GM19025 (cell line): ENCODE results near the gene KIAA0825.
"Not testable (repeated sequence)": the region's sequence is repeated elsewhere in the genome, so short reads cannot be mapped to it uniquely, and the experiment has no call there.

Source experiments
- ATAC-seq: cut with Tn5 transposase; IDR thresholded peaks from one replicate; pipeline ENCODE4 v1.9.1; 2021; ENCODE audit warnings: mild to moderate bottlenecking, low read depth, moderate library complexity; ENCODE audit not compliant: unreplicated experiment

The KIAA0825 gene

DNA sequence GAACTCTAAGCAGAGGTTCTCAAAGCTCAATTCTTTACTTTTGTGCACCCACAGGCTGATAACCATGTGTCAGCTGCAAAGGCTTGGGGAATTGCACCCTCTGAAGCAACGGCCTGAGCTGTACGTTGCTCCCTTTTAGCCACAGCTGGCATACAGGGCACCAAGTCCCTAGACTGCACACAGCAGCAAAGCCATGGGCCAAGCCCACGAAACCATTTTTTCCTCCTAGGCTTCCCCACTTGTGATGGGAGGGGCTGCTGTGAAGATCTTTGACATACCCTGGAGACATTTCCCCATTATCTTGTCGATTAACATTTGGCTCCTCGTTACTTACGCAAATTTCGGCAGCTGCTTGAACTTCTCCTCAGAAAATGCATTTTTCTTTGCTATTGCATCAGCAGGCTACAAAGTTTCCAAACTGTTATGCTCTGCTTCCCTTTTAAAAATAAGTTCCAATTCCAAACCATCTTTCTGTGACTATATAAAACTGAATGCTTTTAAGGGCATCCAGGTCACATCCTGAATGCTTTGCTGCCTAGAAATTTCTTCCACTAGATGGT, 23.0 kb downstream of the KIAA0825 start:
- ATAC-seq: no peak

DNA sequence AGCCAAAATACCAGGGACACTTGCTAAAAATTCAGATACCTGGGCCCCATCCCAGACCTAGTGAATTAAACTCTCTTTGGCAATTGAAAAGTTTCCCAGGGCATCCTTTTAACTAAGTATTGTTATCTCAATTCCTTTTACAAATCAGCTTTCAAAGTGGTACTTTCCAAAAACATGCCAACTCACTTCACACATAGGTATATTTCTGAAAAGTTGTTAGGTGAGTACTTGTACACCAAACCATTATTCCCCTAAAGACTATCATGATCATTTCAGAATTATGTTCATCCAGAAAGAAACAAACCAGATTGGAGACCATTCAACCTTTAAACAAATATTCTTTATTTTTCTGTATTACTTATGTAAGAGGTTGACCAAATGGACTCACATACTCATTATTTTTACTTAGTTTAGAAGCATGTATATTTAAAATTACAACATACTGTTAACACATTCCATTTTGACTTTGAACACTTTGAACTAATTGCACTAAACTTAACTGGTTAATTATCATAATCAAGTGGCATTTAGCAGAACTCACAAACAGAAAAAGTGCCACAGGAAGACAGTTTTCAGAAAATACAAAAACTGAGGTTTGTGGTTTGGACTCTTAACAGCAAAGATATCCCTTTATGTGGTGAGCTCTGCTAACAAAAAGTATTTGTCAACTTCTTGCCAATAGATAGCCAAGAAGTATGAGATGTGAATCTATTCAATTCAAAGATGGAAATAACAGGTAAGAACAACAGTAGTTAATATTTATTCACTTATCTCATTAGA, 40.7 kb downstream of the KIAA0825 start:
- peak; percentile 70 for ATAC-seq

DNA sequence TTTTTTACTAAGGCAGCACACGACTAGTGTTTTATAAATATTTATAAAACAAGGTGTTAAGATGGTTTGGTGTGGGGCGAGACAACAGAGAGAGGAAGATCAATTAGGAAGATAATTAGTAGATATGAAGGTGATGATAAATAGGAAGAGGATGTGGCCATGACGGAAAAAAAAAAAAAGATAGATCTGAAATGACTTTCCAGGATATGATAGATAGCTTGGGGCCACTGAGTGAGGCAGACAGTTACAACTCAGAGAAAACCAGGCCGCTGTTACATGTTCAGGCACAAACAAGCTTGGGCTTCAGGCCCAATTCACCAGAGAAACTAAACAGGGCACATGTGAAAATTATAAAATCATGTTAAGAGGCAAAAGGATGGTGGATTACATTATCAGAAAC, 43.2 kb downstream of the KIAA0825 start:
- ATAC-seq: no peak

DNA sequence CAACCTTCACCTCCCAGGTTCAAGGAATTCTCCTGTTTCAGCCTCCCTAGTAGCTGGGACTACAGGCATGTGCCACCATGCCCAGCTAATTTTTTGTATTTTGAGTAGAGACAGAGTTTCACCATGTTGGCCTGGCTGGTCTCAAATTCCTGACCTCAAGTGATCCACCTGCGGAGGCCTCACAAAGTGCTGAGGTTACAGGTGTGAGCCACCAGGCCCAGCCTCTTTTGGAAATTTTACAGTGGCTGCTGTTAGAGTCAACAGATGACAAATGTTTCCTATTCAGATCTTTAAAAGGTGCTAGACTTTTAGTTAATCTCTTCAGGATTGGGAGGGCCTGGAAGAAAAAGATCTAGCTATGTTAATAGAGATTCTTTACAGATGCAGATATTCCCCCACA, 45.1 kb downstream of the KIAA0825 start:
- not testable (repeated sequence) for ATAC-seq

DNA sequence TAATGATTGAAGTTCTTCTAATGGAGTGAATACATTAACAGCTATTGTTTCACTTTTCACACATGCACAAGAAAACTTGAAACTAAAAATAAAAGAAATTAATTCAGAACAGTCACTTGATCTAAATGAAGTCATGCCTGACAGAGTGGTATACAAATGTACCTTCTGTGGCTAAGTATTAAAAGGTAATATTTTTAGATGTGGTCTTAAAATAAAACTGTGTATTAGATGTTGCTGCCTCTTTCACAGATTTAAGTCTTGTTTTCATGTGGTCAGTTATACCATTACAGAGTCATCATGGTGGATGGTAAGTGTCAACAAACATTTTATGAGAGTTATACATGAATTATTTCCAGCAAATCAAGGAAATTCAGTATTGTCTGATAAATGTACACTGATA, 47.0 kb downstream of the KIAA0825 start:
- ATAC-seq: no peak

DNA sequence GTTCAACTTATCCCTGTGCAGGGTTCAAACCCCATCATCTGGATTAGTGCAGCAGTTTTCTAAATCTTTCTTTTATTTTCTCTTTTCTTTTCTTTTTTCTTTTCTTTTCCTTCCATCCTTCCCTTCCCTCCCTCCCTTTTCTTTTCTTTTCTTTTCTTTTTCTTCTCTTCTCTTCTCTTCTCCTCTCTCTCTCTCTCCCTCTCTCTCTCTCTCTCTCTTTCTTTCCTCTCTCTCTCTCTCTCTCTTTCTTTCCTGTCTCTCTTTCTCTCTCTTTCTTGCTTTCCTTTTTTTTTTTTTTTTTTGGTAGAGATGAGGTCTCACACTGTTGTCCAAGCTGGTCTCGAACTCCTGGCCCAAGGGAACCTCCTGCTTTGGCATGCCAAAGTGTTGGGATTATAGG, 53.6 kb downstream of the KIAA0825 start:
- no peak for ATAC-seq

DNA sequence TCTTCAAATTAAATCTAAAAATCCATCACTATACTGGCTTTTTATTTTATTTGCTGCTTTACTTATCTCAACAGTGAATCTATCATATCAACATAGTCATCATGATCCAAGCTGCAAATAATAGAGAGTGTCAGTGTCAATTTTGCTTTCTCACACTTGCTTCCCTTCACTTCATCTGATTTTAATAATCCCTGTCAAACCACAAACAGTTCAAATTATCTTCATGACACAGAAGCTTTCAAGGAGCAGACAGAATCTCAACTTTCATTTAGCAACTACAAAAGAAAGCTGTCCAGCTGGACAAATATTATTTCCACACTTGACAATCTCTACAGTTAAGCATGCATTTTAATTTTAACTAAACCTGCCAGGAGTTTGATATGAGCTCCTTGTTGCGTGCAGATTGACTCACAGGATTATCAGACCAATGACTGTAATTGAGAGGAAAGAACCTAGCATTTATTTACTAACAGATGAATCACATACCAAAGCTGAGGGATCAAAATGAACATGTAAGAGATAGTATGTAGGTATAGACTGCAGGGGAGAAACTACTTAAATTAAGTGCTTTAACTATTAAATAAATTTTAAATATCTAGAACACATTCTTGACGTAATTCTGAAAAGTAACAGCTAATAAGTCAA, 56.0 kb downstream of the KIAA0825 start:
- no peak for ATAC-seq

DNA sequence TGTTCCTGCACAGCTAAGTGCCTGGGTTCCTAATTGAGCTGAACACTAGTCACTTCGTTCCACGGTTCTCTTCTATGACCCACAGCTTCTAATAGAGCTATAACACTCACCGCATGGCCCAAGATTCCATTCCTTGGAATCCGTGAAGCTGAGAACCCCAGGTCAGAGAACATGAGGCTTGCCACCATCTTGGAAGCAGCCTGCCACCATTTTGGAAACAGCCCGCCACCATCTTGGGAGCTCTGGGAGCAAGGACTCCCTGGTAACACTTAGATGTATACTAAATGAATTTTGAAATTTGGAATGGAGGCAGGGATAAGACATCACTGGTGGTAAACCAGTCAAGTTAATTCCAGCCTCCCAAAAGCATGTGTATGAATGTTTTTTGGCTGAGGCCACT, 60.4 kb downstream of the KIAA0825 start:
- no peak for ATAC-seq

DNA sequence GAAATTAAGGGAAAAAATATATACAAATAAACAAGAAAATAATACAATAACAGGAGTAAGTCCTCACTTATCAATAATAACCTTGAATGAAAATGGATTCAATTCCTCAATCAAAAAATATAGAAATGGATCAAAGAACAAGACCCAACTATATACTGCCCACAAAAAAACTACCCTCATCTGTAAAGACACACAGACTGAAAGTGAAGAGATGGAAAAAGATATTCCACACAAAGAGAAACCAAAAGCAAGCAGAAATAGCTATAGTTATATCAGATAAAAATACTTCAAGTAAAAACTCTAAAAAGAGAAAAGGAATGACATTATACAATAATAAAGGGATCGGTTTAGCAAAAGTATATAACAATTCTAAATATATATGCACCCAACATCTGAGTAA, 66.5 kb downstream of the KIAA0825 start:
- ATAC-seq: no peak

DNA sequence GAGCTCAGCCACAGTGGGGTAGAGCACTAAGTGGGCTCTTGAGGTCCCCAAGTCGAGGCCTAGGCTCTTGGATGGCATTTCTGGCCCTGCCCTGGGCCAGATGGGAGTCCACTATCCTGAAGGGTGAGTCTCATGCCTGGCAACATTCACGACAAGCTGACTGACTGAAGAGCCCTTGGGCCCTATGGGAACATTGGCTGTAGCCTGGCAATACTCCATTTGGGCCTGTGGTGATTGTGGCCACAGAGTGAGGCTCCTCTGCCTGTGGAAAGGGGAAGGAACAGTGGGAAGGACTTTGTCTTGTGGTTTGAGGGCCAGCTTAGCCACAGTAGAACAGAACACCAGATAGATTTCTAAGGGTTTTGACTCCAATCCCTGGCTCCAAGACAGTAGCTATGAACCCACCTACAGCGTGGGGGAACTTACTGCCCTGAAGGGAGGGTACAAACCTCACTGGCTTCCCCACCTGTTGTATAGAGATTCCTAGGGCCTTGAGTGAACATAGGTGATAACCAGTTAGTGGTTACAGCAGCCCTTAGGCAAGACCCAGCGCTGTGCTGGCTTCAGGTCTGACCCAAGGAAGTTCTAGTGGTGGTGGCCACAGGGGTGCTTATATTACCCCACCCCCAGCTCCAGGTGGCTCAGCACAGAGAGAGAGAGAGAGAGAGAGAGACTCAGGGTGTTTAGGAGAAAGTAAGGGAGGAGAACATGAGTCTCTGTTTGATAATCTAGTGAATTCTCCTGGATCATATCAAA, 72.4 kb downstream of the KIAA0825 start:
- ATAC-seq: no peak

DNA sequence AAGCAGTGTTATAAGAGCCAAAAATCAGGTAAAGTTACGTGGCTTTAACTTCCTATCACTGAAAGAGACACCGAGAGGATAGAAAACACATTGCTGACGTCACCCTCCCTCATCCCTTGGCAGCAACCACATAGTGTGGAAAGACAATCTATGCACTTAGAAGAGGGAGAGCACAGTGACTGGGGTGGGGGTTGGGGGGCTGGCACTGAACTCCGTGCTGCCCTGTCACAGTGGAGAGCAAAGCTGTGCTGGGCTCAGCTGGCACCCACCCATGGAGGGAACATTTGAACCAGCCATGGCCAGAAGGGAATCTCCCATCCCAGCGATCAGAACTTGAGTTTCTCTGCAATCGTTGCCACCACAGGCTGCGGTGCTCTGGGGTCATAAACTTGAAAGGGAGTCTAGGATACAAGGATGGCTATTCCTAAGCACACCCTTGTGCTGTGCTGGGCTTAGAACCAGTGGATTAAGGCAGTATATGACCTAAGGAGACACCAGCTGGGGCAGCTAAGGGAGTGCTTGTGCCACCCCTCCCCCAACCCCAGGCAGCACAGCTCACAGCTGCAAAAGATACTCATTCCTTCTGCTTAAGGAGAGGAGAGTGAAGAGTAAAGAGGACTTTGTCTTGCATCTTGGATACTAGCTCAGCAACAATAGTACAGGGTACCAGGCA, 73.4 kb downstream of the KIAA0825 start:
- ATAC-seq: no peak

DNA sequence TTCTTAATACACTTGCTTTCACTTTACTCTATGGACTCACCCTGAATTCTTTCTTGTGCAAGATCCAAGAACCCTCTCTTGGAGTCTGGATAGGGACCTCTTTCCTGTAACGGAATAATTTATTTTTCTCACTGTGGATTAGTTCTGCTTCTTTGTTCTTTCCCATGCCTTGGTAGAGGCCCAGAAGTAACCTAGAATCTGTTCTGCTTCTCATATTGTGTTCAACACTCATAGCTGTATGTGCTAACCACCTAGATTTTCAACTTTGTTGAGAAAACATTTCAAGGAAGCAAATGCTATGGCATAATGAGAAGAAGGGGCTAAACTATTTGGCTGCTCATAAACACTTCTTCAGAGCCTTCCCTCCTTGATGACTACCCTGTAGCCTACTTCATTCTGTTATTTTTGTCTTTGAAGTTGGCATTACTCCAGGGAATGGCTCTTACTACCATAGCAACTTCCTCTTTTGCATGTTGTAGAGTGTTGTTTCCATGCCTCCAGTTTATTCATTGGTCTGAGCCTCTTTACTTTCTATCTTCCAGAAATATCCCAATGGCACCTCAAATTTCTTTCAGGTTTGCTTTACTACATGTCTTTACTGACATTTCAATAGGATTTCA, 74.3 kb downstream of the KIAA0825 start:
- no peak for ATAC-seq

DNA sequence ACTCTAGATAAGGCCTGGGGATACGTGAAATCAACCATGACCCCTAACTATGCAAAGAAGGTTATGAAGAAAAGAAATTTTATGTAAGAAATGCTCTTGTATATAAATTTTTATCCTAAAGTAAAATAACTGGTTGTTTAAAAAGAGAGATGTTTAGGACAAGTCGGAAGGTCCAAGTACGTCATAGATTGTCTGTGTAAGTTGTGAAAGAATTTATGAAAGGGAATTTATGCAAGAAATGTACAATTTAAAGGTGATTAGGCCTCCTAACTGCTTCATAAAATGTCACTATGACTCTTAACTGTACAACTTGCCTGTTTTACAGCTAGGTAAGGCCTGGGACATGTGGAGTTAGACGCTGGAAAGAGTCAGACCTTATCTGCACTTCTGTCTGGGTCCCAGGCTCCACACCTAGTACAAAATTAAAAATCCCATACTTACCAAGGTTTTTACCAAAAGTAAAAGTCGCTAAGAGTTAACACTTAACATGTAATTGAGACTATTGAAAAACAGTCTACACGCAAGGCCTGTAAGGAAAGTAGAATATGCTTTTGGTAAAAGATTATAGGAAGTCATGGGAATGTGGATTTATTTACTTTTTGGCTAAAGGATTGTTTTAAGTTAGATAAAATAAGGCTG, 77.4 kb downstream of the KIAA0825 start:
- no peak for ATAC-seq

DNA sequence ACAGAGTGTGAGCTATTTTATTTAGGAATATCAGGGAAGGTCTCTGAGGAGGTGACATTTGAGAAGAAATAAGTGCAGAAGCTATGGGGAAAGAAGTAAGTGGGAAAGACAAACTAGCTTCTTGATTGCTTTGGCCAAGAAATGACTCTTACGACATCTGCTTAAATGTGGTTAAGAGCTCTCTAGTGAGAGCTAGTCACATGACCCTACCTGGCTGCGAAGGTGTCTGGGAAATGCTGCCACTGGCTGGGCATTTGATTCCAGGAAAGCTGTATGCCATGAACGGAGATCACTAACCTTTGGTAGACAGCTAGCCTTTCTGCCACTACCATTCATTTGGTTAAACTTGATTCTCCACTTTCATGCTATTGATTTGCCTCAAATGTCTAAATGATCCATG, 80.1 kb downstream of the KIAA0825 start:
- ATAC-seq: no peak

DNA sequence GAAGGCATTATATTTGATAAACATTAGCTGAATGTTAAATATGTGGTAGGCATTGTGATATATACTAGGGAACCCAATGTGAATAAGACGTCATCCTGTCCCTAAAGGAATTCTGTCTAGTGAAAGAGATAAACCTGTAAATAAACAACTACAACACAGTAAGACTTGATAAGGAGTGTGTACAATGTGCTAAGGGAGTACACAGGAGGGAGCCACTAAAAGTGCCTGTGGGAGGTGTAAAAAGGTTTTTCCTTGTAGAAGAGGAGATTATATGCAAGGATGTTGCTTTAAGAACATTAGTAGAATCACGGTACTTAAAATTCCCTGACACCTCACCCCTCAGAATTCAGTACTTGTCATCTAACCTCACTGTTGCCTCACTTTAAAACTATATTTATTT, 91.7 kb downstream of the KIAA0825 start:
- ATAC-seq: no peak

DNA sequence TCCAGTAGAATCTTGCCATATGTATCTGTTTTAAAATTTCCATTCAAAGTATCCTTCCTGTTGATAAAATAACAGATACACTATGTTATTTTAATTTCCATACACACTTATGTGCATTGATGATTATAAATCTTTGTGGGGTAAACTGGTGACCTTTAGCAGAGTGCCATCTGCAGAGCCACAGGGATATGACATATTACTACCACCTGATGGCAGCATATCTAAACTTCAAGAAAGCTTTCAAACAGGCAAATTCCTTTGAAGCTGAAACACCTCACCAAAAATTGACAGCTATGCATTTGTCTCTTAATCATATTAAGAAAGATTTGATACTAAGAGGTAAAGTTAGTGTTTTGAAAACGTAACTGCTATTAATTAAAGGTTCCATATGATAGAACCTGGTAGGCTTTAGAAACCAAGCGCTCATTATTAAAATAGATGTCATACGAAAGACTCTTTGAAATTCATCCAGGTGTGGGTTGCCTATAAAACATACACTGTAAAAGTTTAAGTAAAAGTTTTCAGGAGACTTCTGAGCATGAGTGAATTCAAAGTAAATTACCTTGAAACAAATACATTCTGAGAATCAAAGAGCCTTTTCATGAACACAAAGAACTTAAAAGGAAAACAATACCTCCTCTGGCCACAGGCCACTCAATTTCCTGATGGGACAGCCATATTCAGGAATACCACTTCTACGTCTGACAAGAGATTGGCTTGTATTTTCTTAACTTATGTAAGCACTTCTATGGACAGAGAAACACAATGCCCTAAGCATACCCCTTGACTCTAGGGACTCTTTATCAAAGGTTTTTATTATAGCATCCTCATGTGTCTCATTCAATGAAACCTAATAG, 93.3 kb downstream of the KIAA0825 start:
- ATAC-seq: no peak

DNA sequence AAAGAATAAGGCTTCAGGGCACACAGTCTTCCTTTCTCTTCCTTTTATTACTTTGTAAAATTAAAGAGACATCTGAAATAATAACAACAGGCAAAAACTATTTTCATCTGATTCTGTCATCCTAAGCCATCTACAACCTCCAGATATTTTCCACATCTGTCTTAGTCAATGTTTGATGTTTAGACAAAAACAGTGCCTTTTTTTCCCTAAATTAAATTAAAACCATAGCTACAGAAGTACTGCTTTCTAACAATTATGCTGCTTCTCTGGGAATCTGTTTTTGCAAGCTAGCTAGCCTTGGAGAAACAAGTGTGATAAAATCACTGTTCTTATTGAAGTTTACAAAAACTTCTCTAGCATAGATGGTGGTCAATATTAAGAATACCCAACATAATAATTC, 95.4 kb downstream of the KIAA0825 start:
- ATAC-seq: no peak

DNA sequence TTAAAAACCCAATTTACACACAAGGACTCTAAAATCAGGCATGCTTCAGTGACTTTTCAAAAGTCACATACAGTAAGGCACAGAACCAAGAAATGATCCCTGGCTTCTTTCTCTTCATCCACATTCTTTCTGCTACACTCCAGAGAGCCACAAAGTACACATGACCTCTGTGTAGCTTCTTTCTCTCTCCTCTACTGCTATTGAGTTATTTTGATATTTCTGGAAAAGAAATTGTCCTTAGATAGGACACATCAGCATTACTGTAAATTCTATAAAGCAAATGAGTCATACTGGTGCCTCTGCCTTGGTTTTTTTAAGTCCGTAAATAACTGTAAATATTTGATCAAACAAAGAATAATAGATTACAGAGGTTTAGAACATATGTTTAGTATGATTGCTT, 96.3 kb downstream of the KIAA0825 start:
- no peak for ATAC-seq
